SHP77 (cell line): ENCODE results near the gene IQCH.
"Not testable (repeated sequence)": the region's sequence is repeated elsewhere in the genome, so short reads cannot be mapped to it uniquely, and the experiment has no call there.

Source experiments
- DNase-seq, 2 experiments: peaks; one replicate each; lab custom pipeline; 2025; lab: John Stamatoyannopoulos, UW

Gene IQCH

GRCh38 chr15:67358391-67358790 is 103.8 kb downstream of the IQCH start:
- DNase-seq, result no peak

GRCh38 chr15:67358812-67359211 is 104.2 kb downstream of the IQCH start:
- DNase-seq, result no peak

GRCh38 chr15:67359431-67360079 is 105.0 kb downstream of the IQCH start:
- DNase-seq, result no peak

- DNase-seq, result no peak
Observed at GRCh38 chr15:67361100-67361499, 106.5 kb downstream of the IQCH start.

GRCh38 chr15:67363712-67364111 is 109.1 kb downstream of the IQCH start:
- DNase-seq, result not testable (repeated sequence)

GRCh38 chr15:67365994-67366393 is 111.4 kb downstream of the IQCH start:
- DNase-seq, result no peak

GRCh38 chr15:67366904-67367303 is 112.3 kb downstream of the IQCH start:
- no peak for DNase-seq

- no peak for DNase-seq
Observed at GRCh38 chr15:67369359-67369998, 114.9 kb downstream of the IQCH start.

- no peak for DNase-seq
Observed at GRCh38 chr15:67370206-67370954, 115.8 kb downstream of the IQCH start.

- no peak for DNase-seq
Observed at GRCh38 chr15:67372543-67372942, 118.0 kb downstream of the IQCH start.

GRCh38 chr15:67372986-67373675 is 118.5 kb downstream of the IQCH start:
- no peak for DNase-seq

- DNase-seq, result no peak
Observed at GRCh38 chr15:67373971-67374370, 119.4 kb downstream of the IQCH start.

- DNase-seq, result no peak
Observed at GRCh38 chr15:67379530-67379929, 124.9 kb downstream of the IQCH start.

- DNase-seq, result no peak
Observed at GRCh38 chr15:67380921-67381320, 126.3 kb downstream of the IQCH start.

GRCh38 chr15:67381416-67382045 is 126.9 kb downstream of the IQCH start:
- no peak for DNase-seq

GRCh38 chr15:67382723-67383122 is 128.1 kb downstream of the IQCH start:
- DNase-seq, result no peak

- DNase-seq, result no peak
Observed at GRCh38 chr15:67383899-67384298, 129.3 kb downstream of the IQCH start.

- no peak for DNase-seq
Observed at GRCh38 chr15:67384761-67385160, 130.2 kb downstream of the IQCH start.

GRCh38 chr15:67385971-67386370 is 131.4 kb downstream of the IQCH start:
- DNase-seq, result no peak

- no peak for DNase-seq
Observed at GRCh38 chr15:67386947-67387346, 132.4 kb downstream of the IQCH start.

GRCh38 chr15:67389975-67390374 is 135.4 kb downstream of the IQCH start:
- no peak for DNase-seq
